ENCODE data around the gene AMMECR1L. TPM values are rescaled to one million over a fixed set of nuclear protein-coding genes. Genes with fewer than 3 reads are reported as not detected.
"Not testable (repeated sequence)": the region's sequence is repeated elsewhere in the genome, so short reads cannot be mapped to it uniquely, and the experiment has no call there.

AMMECR1L gene
- total RNA-seq, 4 donors from 2014 or later = 7.6 to 10.4 (median 9.0) TPM

GRCh38 chr2:127887776-127888130 is 2.0 kb upstream of the AMMECR1L start:
- Histone ChIP-seq H3K36me3 (peaks cover 0 to 8% of the 10 kb centered on the region in 2 donors), H3K27ac (peak overlapping the region; percentile 89 to 96 (median 92)), H3K4me3 (peak overlapping the region in 2 of 4 donors; percentile 68 to 86), H3K4me1 (peaks cover 25 to 30% of the 10 kb centered on the region in 2 donors), H3K27me3 (no peaks in the 10 kb centered on the region), H3K9me3 (no peaks in the 10 kb centered on the region)
- no peak for ATAC-seq
- intact Hi-C loops (cut with DNase I; ENCODE audit: low total_unique reads) = loop anchor here (2.0 to 10.0 kb wide), 3 partner anchors 29 to 427 kb away; partner anchors contain the start of genes HS6ST1 and POLR2D
- DNase-seq = no peak
- TF ChIP-seq POLR2A (IDR thresholded peaks at IDR 0.05) (no peak), CTCF (IDR thresholded peaks at IDR 0.05 in 4 of 5, conservative IDR thresholded peaks at IDR 0.05 in 1 of 5) (no peak)
- in situ Hi-C loops (cut with MboI; ENCODE audit: low sequenced_read_pairs in 4 of 4) = loop anchor here in 3 of 4 donors (10.0 kb wide), 3 partner anchors 137 to 207 kb away; partner anchors contain the start of genes SAP130 (in 2 of the 3) and UGGT1 (in 2 of the 3)

- no peak for DNase-seq
- Histone ChIP-seq H3K27me3 (no peaks in the 10 kb centered on the region), H3K27ac (peak overlapping the region; percentile 89 to 96 (median 92)), H3K9me3 (no peaks in the 10 kb centered on the region), H3K4me3 (peak overlapping the region; percentile 68 to 86 (median 76)), H3K36me3 (peaks cover 0 to 8% of the 10 kb centered on the region in 2 donors), H3K4me1 (peaks cover 25 to 30% of the 10 kb centered on the region in 2 donors)
- TF ChIP-seq CTCF (IDR thresholded peaks at IDR 0.05 in 4 of 5, conservative IDR thresholded peaks at IDR 0.05 in 1 of 5) = no peak
- in situ Hi-C loops (cut with MboI; ENCODE audit: low sequenced_read_pairs in 4 of 4) (loop anchor here in 3 of 4 donors (10.0 kb wide), 3 partner anchors 138 to 208 kb away; partner anchors contain the start of genes SAP130 (in 2 of the 3) and UGGT1 (in 2 of the 3)), intact Hi-C loops (cut with DNase I; ENCODE audit: low total_unique reads) (loop anchor here (2.0 to 10.0 kb wide), 2 partner anchors 28 to 428 kb away; partner anchors contain the start of genes HS6ST1 and POLR2D)
- ATAC-seq = no peak
Observed at GRCh38 chr2:127887082-127887775, 1.5 kb upstream of the AMMECR1L start.

- in situ Hi-C loops (cut with MboI; ENCODE audit: low sequenced_read_pairs in 4 of 4) (loop anchor here in 3 of 4 donors (10.0 kb wide), 3 partner anchors 138 to 208 kb away; partner anchors contain the start of genes SAP130 (in 2 of the 3) and UGGT1 (in 2 of the 3)), intact Hi-C loops (cut with DNase I; ENCODE audit: low total_unique reads) (loop anchor here (2.0 to 10.0 kb wide), 2 partner anchors 28 to 428 kb away; partner anchors contain the start of genes HS6ST1 and POLR2D)
- H3K9me3 ChIP-seq, H3K27me3 ChIP-seq, DNase-seq: not testable (repeated sequence)
- peak; percentile 39 to 47 for ATAC-seq
- peak overlapping the region; percentile 68 to 86 (median 76) for H3K4me3 ChIP-seq
- peaks cover 0 to 10% of the 10 kb centered on the region in 2 donors for H3K36me3 ChIP-seq
- H3K27ac ChIP-seq = peak overlapping the region; percentile 89 to 96 (median 92)
- peaks cover 31 to 37% of the 10 kb centered on the region in 2 donors for H3K4me1 ChIP-seq
Observed at GRCh38 chr2:127886593-127886935, 808 bp upstream of the AMMECR1L start.

- Histone ChIP-seq H3K27ac (peak overlapping the region; percentile 89 to 96 (median 92)), H3K4me1 (peaks cover 35 to 41% of the 10 kb centered on the region in 2 donors), H3K4me3 (peak overlapping the region; percentile 57 to 86 (median 68)), H3K36me3 (peaks cover 0 to 21% of the 10 kb centered on the region in 2 donors)
- not testable (repeated sequence) for H3K9me3 ChIP-seq, H3K27me3 ChIP-seq
- peak in 2 of 5 experiments; percentile 33 to 34 for TF ChIP-seq CTCF (IDR thresholded peaks at IDR 0.05 in 4 of 5, conservative IDR thresholded peaks at IDR 0.05 in 1 of 5)
- in situ Hi-C loops (cut with MboI; ENCODE audit: low sequenced_read_pairs in 4 of 4) = loop anchor here in 3 of 4 donors (10.0 kb wide), 3 partner anchors 140 to 210 kb away; partner anchors contain the start of genes SAP130 (in 2 of the 3) and UGGT1 (in 2 of the 3)
- ATAC-seq = peak; percentile 34
- DNase-seq = peak in 1 of 2 donors; percentile 30
- intact Hi-C loops (cut with DNase I; ENCODE audit: low total_unique reads) = loop anchor here (5.0 to 10.0 kb wide), 2 partner anchors 207 to 430 kb away; partner anchors contain the start of genes HS6ST1 and UGGT1
Observed at GRCh38 chr2:127884861-127885740, 655 bp downstream of the AMMECR1L start.
